Body of pancreas (tissue), 4 donors: ENCODE measurements around the gene NTRK1.

Experiments used
- POLR2A ChIP-seq, 3 donors: fragments of 450-650 bp; IDR thresholded peaks; one replicate each; pipeline ENCODE4 v1.6.1; 2016; ENCODE audit warnings: antibody characterized with exemption in 3 of 3, mild to moderate bottlenecking in 2 of 3
- TF ChIP-seq, protein P1 (sequence below), 7 experiments: fragments of 450-650 bp in 4 of 7; fragments of 200-600 bp in 3 of 7; sonication (generic) in 3 of 7; IDR thresholded peaks; one replicate each; pipeline ENCODE4 v1.5.1; 2016 to 2019; ENCODE audit warnings: antibody characterized with exemption in 7 of 7

DNA sequence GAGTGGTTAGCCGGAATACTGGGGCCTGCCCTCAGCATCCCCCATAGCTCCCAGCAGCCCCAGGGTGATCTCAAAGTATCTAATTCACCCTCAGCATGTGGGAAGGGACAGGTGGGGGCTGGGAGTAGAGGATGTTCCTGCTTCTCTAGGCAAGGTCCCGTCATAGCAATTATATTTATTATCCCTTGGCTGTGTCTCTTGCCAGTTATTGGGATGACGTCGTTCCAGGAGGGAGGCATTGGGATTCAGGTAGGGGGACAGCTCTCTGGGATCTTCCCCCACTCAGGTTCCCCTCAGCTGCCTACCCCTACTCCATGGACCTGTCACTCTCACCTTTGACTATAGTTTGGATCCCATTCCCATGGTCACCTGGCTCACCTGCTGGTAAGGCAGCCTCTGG is 21.0 kb downstream of the NTRK1 start:
- TF ChIP-seq, protein P1, sequence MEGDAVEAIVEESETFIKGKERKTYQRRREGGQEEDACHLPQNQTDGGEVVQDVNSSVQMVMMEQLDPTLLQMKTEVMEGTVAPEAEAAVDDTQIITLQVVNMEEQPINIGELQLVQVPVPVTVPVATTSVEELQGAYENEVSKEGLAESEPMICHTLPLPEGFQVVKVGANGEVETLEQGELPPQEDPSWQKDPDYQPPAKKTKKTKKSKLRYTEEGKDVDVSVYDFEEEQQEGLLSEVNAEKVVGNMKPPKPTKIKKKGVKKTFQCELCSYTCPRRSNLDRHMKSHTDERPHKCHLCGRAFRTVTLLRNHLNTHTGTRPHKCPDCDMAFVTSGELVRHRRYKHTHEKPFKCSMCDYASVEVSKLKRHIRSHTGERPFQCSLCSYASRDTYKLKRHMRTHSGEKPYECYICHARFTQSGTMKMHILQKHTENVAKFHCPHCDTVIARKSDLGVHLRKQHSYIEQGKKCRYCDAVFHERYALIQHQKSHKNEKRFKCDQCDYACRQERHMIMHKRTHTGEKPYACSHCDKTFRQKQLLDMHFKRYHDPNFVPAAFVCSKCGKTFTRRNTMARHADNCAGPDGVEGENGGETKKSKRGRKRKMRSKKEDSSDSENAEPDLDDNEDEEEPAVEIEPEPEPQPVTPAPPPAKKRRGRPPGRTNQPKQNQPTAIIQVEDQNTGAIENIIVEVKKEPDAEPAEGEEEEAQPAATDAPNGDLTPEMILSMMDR (IDR thresholded peaks at IDR 0.05): no peak
- TF ChIP-seq POLR2A (IDR thresholded peaks at IDR 0.05): no peak
